ENCODE measurements around the gene RASSF8. TPM values are rescaled to one million over a fixed set of nuclear protein-coding genes. Genes with fewer than 3 reads are reported as not detected.

The RASSF8 gene
- polyA plus RNA-seq (ENCODE audit: insufficient read length in 4 of 4): 10 to 100 TPM; 61.5 to 88.3 (median 64.1) TPM

GRCh38 chr12:25958428-25959070 lies at the start of gene RASSF8:
RASSF8 (plus strand) TSS chr12:25958682; CDS start chr12:26055344, 96,662 bp downstream.
- DNase-seq (ENCODE audit: low read depth in 4 of 4, low spot score in 2 of 4): peak in 3 of 4 donors; percentile 62 to 66 (median 63)

DNA sequence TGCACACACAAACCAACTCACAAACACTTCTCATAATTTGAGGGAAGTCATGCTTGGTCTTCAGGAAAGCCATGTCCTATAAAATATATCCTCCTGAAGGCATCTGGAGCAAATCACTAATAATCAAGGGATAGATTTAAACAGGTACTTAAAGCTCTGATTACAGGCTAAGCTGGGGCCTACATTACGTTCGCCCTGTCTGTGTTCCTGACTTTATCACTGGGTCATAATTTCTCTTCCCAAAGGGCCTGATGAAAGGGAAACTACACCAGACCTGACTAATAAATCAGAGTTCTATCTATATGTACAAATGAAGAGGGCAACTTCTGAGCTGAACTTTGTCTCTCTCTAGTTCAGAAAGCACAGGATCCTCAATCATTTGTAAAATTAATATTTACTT lies 43.9 kb upstream of the RASSF8 start:
- no peak for DNase-seq (ENCODE audit: low read depth in 4 of 4, low spot score in 2 of 4)

DNA sequence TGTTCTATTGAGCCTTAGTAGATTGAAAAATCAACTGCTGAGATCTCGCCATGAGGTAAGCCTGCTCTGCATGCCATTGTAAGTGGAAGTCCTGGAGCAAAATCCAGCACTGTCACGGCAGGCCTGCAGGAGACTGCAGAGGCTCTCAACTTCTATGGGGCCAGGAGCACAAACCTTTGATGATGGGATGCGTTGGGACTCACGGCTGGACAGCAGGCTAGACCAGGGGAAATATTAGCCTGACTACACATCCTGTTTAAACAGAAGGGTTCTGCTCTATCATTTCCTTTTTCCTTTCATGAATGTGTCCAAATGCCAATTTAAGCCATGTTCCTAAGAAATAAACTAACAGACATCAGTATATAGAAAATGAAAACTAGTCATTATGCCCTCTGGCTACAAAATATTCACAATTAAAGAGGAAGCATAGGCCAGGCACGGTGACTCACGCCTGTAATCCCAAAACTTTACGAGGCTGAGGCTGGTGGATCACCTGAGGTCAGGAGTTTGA lies 33.9 kb upstream of the RASSF8 start:
- DNase-seq (ENCODE audit: low read depth in 4 of 4, low spot score in 2 of 4): no peak

DNA sequence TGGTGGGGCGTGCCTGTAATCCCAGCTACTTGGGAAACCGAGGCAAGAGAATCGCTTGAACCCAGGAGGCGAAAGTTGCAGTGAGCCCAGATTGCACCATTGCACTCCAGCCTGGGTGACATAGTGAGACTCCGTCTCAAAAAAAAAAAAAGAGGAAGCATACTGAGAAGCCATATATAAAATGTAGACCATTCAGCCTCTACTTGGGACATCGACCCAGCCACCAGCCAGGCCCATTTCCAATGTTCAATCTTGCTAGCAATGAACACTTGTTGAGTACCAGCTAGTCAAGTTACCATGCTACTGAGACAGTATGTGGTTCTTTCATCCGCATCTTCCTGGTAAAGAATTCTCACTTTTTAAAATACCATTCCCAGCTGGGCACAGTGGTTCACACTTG lies 33.4 kb upstream of the RASSF8 start:
- no peak for DNase-seq (ENCODE audit: low read depth in 4 of 4, low spot score in 2 of 4)

DNA sequence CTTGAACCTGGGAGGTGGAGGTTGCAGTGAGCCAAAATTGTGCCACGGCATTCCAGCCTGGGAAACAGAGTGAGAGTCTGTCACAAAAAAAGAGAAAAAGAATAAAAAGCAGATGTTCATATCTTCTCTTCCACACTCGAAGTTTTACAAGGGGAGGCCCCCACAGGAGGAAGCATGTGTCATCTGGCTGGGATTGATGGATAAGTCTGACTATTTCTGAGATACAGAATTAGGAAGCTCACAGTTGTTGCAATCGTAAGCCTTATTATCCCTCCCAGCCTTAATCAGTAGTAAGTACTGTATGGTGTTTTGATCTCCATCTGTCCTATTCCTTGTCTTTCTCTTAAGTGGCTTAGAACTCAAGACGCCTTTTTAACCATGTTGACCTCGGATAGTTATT lies 31.9 kb upstream of the RASSF8 start:
- DNase-seq (ENCODE audit: low read depth in 4 of 4, low spot score in 2 of 4): no peak

DNA sequence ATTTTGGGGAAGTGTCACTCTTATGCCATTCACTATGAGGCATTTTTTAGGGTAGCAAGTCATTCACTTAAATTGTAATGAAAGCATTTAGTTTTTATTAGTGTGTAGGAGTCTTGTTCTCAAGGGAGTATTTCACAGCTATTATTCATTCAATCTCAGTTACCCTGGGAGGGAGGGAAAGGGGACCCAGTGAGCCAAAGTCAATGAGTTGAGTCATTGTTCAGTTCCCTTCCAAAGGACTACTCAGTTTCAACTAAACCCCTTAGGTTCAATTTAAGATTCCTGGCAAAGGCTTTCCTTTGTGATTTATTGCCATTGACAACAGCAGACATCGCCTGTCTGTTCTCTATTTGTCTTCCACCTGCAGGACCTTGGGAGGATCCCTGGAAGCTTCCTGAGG lies 29.3 kb upstream of the RASSF8 start:
- no peak for DNase-seq (ENCODE audit: low read depth in 4 of 4, low spot score in 2 of 4)

DNA sequence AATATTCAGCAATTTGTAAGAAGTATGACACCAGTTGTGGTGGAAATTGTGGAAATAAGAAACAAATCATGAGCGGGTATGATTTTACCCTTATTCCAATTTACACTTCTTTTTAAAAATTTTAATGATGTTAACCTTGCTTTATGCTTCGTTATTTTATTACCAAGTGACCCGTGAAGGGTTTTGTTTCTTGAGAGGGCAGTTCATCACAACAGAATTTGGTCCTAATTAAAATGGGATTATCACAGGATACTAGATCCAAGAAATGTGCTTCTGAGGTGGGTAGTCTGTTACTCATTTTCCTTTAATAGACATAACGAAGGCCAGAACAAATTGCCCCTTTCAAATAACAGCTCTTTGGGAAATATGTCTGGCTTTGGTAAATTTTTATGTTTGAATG lies 25.5 kb upstream of the RASSF8 start:
- no peak for DNase-seq (ENCODE audit: low read depth in 4 of 4, low spot score in 2 of 4)

DNA sequence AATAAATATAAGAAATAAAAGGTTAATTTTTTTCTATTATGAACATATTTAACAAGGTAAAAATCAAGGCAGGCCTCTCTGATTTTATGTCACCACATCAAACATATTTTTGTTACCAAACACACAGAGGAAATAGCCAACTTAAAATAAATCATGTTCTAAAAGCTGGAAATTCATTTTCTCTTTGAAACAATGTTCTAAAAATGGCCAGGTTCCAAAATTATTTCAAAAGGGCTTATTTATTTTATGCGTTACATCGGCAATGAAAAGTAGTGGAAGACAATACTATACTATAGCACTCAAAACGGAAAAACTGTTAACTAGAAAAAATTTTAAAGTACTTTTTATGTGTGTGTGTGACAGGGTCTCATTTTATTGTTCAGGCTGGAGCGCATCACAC lies 24.0 kb upstream of the RASSF8 start:
- no peak for DNase-seq (ENCODE audit: low read depth in 4 of 4, low spot score in 2 of 4)

GRCh38 chr12:25935355-25936144 lies 22.9 kb upstream of the RASSF8 start:
- no peak for DNase-seq (ENCODE audit: low read depth in 4 of 4, low spot score in 2 of 4)

DNA sequence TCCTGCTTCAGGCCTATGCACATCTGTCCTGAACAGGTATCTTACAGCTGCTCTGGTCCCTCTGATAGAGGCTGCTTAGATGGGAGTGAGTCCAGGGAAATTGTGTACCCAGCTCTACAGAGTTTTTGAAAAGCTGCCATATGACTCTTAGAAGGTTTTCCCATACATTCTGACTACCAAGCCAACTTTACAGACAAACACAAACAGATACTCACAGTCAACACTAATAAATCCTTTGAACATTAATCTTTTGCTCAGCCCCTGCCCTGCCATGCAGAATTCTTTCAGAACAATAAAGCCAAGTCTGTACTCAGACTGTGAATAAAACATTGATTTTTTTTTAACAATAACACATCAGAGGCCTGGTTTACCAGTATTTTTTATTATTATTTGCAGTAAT lies 21.4 kb upstream of the RASSF8 start:
- DNase-seq (ENCODE audit: low read depth in 4 of 4, low spot score in 2 of 4): no peak

DNA sequence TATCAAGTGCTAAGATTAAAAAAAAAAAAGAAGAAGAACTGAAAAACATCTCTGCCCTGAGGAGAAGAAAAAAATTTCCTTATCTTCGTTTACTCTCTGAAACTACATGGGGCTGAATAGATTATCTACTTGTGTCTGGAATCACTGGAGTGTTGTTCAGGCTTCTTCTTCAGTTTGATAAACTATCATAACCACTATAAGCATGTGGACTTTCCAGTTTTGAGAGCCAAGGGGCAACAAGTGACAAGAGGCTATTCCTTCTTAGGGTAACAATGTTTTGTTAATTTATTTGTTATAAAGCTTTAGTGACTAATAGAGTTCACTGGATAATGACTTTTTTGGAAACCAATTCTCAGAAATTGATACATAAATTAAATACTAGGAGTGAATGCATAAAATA lies 19.9 kb upstream of the RASSF8 start:
- DNase-seq (ENCODE audit: low read depth in 4 of 4, low spot score in 2 of 4): no peak

GRCh38 chr12:25939606-25940005 lies 18.9 kb upstream of the RASSF8 start:
- DNase-seq (ENCODE audit: low read depth in 4 of 4, low spot score in 2 of 4): no peak

DNA sequence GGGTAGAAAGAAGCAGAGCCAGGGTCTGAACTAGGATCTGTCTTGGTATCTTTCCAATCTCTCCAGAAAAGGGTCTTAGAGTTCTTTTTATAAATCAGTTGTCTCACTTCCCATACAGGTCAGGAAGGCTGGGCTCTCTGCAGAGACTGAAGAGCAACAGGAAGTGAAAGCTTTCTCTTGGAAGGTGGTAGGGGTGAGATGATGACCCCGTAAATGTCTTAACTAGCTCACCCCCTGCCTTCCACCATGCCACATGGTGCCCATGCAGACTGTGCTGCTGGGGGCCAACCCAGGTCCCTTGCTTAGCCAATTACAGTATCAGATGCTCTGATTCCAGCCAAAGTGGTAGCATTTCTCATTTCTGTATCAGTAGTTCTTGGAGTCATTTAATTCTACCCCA lies 17.6 kb upstream of the RASSF8 start:
- no peak for DNase-seq (ENCODE audit: low read depth in 4 of 4, low spot score in 2 of 4)

GRCh38 chr12:25942709-25943108 lies 15.8 kb upstream of the RASSF8 start:
- DNase-seq (ENCODE audit: low read depth in 4 of 4, low spot score in 2 of 4): no peak

GRCh38 chr12:25943940-25944339 lies 14.5 kb upstream of the RASSF8 start:
- no peak for DNase-seq (ENCODE audit: low read depth in 4 of 4, low spot score in 2 of 4)

DNA sequence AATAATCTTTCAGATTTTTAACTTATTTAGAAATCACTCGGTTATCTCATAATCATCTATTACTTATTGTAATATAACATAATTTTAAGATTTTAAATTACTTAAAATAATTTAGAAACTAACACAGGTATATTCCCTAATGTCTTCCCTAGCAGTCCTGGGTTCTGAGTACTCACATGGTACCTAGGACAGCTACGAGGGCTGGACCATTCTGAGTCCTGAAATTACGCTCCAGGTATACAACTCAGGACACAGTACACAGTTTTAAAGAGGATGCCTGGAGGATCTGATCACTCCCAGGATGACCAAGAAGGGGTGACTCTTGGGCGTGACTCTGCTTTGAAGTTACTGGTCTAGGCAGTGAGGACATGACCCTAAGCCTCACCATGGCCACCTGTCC lies 9.1 kb upstream of the RASSF8 start:
- DNase-seq (ENCODE audit: low read depth in 4 of 4, low spot score in 2 of 4): no peak

- no peak for DNase-seq (ENCODE audit: low read depth in 4 of 4, low spot score in 2 of 4)
Observed at GRCh38 chr12:25950329-25951115, 8.0 kb upstream of the RASSF8 start.

- peak in 2 of 4 donors; percentile 57 to 65 for DNase-seq (ENCODE audit: low read depth in 4 of 4, low spot score in 2 of 4)
Observed at GRCh38 chr12:25957793-25958427, 572 bp upstream of the RASSF8 start.

DNA sequence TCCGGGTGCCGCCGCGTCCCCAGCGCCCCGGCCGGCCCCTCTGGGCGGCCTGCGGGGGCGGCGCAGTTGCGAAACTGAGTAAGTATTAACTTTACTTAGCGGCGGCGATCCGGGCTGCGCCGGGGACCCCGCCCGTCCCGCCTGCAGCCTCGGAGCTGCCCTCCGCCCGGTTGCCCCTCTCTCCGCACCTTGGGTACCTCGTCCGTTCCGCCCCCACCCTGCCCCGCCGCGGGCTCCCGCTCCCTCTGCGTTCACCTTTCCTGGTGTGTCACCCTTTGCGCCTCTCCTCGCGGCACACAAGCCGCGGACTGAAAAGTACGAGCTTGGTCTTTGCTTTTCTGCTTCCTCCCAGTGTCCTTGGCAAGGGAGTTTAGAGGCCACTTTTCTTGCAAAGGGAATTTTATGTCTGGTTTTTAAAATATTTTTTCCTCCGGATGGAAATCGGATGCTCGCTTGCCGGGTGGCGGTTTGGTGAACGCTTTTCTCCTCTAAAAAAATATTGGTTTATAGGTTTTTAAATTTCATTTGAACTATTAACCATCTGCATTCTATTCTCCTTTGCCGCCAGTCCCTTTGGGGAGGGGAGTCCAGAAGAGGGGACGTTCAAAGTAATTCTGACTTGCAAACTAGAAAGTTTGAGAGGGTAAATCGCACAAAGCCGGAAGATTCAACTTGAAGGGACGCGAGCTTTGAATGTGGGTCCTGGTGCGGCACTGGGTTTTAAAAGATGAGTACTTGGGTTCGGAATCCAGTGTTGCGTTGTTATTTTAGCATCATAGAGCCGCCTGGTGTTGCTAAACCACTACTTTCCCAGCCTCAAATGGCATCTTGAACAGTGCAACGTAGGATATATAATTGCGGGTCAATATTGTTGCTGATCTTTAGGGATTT lies 834 bp downstream of the RASSF8 start:
- DNase-seq (ENCODE audit: low read depth in 4 of 4, low spot score in 2 of 4): peak in 3 of 4 donors; percentile 24 to 49 (median 28)

DNA sequence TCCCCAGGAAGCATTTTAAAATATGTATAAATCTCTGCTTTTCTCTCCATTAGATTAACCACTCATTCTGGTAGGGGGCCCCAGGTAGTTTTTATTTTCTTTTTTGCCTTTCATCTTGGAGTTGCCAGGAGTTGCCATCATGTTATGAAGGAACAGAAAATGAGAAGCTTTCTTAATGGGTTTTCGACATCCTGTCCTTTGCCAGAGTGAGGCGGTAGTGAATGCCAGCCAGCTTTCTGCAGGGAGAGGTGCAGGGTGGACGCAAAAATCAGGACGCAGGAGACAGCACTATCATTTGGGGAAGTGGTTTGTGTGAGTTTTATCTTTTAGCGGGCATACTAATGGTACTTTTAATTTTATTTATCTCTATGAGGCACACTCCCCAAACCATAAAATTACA lies 1.7 kb downstream of the RASSF8 start:
- no peak for DNase-seq (ENCODE audit: low read depth in 4 of 4, low spot score in 2 of 4)

Measured in left renal cortex interstitium (tissue), 4 donors.